ENCODE measurements around the gene PROSER3. TPM values are rescaled to one million over a fixed set of nuclear protein-coding genes. Genes with fewer than 3 reads are reported as not detected.
A peak's percentile ranks its signal among the peaks of the same experiment; 100 is the strongest.

Gene PROSER3
- total and polyA plus RNA-seq, 2 donors (not counting 1 experiment from before 2014, with no cell fraction given), result 3.8 to 8.1 TPM

DNA sequence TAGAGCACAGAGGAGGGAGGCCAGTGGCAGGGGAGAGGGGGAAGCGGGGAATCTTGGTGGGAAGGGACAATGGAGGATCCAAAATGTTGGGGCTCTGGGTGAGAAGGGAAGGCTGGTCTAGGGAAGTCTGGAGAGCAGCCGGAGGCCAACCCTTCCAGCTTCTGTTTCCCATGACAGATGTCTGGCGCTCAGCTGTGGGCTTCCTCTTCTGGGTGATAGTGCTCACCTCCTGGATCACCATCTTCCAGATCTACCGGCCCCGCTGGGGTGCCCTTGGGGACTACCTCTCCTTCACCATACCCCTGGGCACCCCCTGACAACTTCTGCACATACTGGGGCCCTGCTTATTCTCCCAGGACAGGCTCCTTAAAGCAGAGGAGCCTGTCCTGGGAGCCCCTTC lies 11.4 kb upstream of the PROSER3 start:
- Histone ChIP-seq H4K20me1 (ENCODE audit: control insufficient read depth, extremely low read depth, insufficient read depth, low read length) (no peaks in the 10 kb centered on the region), H2AFZ (ENCODE audit: low read length) (no peak overlapping the region), H3K4me1 (ENCODE audit: control insufficient read depth, extremely low read depth, insufficient read depth, low read length) (peaks cover 6% of the 10 kb centered on the region), H3K9ac (ENCODE audit: insufficient read depth, low read length) (no peak overlapping the region), H3K4me3 (replicated peaks in 1 of 4; ENCODE audit: control extremely low read depth in 1 of 4, insufficient read depth in 1 of 4, low read depth in 3 of 4, low read length in 4 of 4) (peak overlapping the region in 2 of 4 experiments; percentile 72 to 91), H3K79me2 (ENCODE audit: control insufficient read depth, insufficient read depth, low read length) (peaks cover 24% of the 10 kb centered on the region), H3K27me3 (ENCODE audit: control insufficient read depth, insufficient read depth, low read length) (no peaks in the 10 kb centered on the region), H3K27ac (ENCODE audit: insufficient read depth, low read length) (no peak overlapping the region), H3K36me3 (ENCODE audit: control insufficient read depth, insufficient read depth, low read length) (no peaks in the 10 kb centered on the region), H3K9me3 (ENCODE audit: control insufficient read depth, insufficient read depth, low read depth, low read length) (no peaks in the 10 kb centered on the region), H3K4me2 (ENCODE audit: extremely low read depth, insufficient read depth, low read length) (peak overlapping the region; percentile 86)
- TF ChIP-seq, protein P1, sequence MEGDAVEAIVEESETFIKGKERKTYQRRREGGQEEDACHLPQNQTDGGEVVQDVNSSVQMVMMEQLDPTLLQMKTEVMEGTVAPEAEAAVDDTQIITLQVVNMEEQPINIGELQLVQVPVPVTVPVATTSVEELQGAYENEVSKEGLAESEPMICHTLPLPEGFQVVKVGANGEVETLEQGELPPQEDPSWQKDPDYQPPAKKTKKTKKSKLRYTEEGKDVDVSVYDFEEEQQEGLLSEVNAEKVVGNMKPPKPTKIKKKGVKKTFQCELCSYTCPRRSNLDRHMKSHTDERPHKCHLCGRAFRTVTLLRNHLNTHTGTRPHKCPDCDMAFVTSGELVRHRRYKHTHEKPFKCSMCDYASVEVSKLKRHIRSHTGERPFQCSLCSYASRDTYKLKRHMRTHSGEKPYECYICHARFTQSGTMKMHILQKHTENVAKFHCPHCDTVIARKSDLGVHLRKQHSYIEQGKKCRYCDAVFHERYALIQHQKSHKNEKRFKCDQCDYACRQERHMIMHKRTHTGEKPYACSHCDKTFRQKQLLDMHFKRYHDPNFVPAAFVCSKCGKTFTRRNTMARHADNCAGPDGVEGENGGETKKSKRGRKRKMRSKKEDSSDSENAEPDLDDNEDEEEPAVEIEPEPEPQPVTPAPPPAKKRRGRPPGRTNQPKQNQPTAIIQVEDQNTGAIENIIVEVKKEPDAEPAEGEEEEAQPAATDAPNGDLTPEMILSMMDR (conservative IDR thresholded peaks at IDR 0.05 in 1 of 2, IDR thresholded peaks at IDR 0.05 in 1 of 2; ENCODE audit: low read depth in 1 of 2, low read length in 2 of 2), result no peak
- TF ChIP-seq EZH2 (IDR thresholded peaks at IDR 0.05; ENCODE audit: low read length, missing control alignments), result no peak
- no peak for DNase-seq (ENCODE audit: low read depth in 2 of 2)

GRCh38 chr19:35748106-35749020 lies 9.6 kb upstream of the PROSER3 start, which contains the start of gene LIN37:
Gene LIN37 (plus strand): TSS chr19:35748576. CDS start chr19:35748725, 149 bp downstream.
- peaks cover 14% of the 10 kb centered on the region for H3K36me3 ChIP-seq (ENCODE audit: control insufficient read depth, insufficient read depth, low read length)
- peak; percentile 98 to 100 for DNase-seq (ENCODE audit: low read depth in 2 of 2)
- no peaks in the 10 kb centered on the region for H4K20me1 ChIP-seq (ENCODE audit: control insufficient read depth, extremely low read depth, insufficient read depth, low read length)
- no peaks in the 10 kb centered on the region for H3K9me3 ChIP-seq (ENCODE audit: control insufficient read depth, insufficient read depth, low read depth, low read length)
- H2AFZ ChIP-seq (ENCODE audit: low read length), result peak within 1 kb of the TSS; percentile 61
- H3K79me2 ChIP-seq (ENCODE audit: control insufficient read depth, insufficient read depth, low read length), result peaks cover 24% of the 10 kb centered on the region
- peak within 1 kb of the TSS; percentile 87 for H3K9ac ChIP-seq (ENCODE audit: insufficient read depth, low read length)
- no peaks in the 10 kb centered on the region for H3K27me3 ChIP-seq (ENCODE audit: control insufficient read depth, insufficient read depth, low read length)
- no peak for TF ChIP-seq EZH2 (IDR thresholded peaks at IDR 0.05; ENCODE audit: low read length, missing control alignments)
- TF ChIP-seq, protein P1 (conservative IDR thresholded peaks at IDR 0.05 in 1 of 2, IDR thresholded peaks at IDR 0.05 in 1 of 2; ENCODE audit: low read depth in 1 of 2, low read length in 2 of 2), result no peak
- H3K27ac ChIP-seq (ENCODE audit: insufficient read depth, low read length), result peak within 1 kb of the TSS; percentile 84
- peaks cover 6% of the 10 kb centered on the region for H3K4me1 ChIP-seq (ENCODE audit: control insufficient read depth, extremely low read depth, insufficient read depth, low read length)
- H3K4me2 ChIP-seq (ENCODE audit: extremely low read depth, insufficient read depth, low read length), result peak within 1 kb of the TSS; percentile 98
- H3K4me3 ChIP-seq (replicated peaks in 1 of 4; ENCODE audit: control extremely low read depth in 1 of 4, insufficient read depth in 1 of 4, low read depth in 3 of 4, low read length in 4 of 4), result peak within 1 kb of the TSS; percentile 75 to 100 (median 96)

- Histone ChIP-seq H2AFZ (ENCODE audit: low read length) (no peak overlapping the region), H3K4me2 (ENCODE audit: extremely low read depth, insufficient read depth, low read length) (no peak overlapping the region), H3K27me3 (ENCODE audit: control insufficient read depth, insufficient read depth, low read length) (no peaks in the 10 kb centered on the region), H3K4me1 (ENCODE audit: control insufficient read depth, extremely low read depth, insufficient read depth, low read length) (peaks cover 2% of the 10 kb centered on the region), H3K79me2 (ENCODE audit: control insufficient read depth, insufficient read depth, low read length) (peaks cover 26% of the 10 kb centered on the region), H3K4me3 (replicated peaks in 1 of 4; ENCODE audit: control extremely low read depth in 1 of 4, insufficient read depth in 1 of 4, low read depth in 3 of 4, low read length in 4 of 4) (peak overlapping the region in 1 of 4 experiments; percentile 19), H3K27ac (ENCODE audit: insufficient read depth, low read length) (no peak overlapping the region), H3K9ac (ENCODE audit: insufficient read depth, low read length) (no peak overlapping the region), H3K36me3 (ENCODE audit: control insufficient read depth, insufficient read depth, low read length) (peaks cover 21% of the 10 kb centered on the region), H4K20me1 (ENCODE audit: control insufficient read depth, extremely low read depth, insufficient read depth, low read length) (no peaks in the 10 kb centered on the region), H3K9me3 (ENCODE audit: control insufficient read depth, insufficient read depth, low read depth, low read length) (no peaks in the 10 kb centered on the region)
- TF ChIP-seq EZH2 (IDR thresholded peaks at IDR 0.05; ENCODE audit: low read length, missing control alignments), result no peak
- TF ChIP-seq, protein P1 (conservative IDR thresholded peaks at IDR 0.05 in 1 of 2, IDR thresholded peaks at IDR 0.05 in 1 of 2; ENCODE audit: low read depth in 1 of 2, low read length in 2 of 2), result no peak
- no peak for DNase-seq (ENCODE audit: low read depth in 2 of 2)
Measured at GRCh38 chr19:35750167-35750566, 7.8 kb upstream of the PROSER3 start.
